ENCODE results near the gene RANBP17.

Gene RANBP17

DNA sequence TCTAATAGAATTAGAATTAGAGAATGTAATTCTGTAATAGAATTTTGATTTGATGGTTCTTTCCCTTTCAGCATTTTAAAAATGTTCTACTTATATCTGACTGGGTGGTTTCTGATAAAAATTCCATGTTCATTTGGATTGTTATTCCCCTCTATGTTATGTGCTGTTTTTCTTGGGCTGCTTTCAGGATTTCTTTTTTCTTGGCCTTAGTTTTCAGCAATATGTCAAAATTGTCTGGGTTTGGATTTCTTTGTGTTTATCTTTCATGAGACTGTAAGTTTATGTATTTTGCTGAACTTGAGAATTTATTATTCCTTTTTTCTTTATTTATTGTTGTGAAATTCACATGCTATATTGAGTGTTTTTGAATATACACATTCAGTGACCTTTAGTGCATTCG is 189.1 kb downstream of the RANBP17 start:
- DNase-seq (ENCODE audit: low read depth in 1 of 2, low spot score in 1 of 2) = no peak
- Histone ChIP-seq H3K27ac (replicated peaks) (no peak overlapping the region), H3K4me3 (replicated peaks; ENCODE audit: insufficient read depth, low read length) (no peak overlapping the region), H3K27me3 (ENCODE audit: insufficient read depth, poor library complexity, severe bottlenecking) (no peaks in the 10 kb centered on the region)
- TF ChIP-seq SPI1 (IDR thresholded peaks at IDR 0.05; ENCODE audit: borderline replicate concordance, low read depth) (no peak), CTCF (IDR thresholded peaks at IDR 0.05; ENCODE audit: insufficient read depth, low read length) (no peak), GABPA (IDR thresholded peaks at IDR 0.05; ENCODE audit: low read depth) (no peak), REST (IDR thresholded peaks at IDR 0.05; ENCODE audit: insufficient replicate concordance, low read depth) (no peak), POLR2AphosphoS5 (IDR thresholded peaks at IDR 0.05; ENCODE audit: low read depth) (no peak)

DNA sequence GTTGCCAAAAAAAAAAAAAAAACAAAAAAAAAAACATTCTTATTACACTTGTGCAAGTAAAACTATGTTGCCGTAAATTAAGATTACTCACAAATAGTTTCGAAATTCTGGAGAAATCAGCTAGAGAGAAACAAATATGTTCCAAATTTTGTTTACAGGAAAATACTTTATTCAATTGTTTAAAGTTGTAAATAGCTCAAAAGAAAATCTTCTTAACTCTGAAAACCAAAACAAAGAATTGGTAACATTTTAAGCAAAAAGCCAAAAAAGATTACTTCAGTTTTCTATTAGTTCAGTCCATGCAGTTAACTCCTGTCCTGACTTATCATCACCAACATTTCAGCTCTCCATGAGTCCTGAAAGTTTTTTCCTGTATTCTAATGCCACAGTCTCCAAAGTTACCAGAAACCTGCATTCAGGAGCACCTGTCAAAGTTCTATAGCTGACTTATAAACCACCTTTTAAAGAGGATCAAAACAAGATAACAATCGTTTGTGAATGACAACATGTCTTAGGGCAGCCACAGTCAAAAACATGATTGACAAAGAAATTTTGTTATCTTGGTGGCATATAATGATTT is 194.1 kb downstream of the RANBP17 start:
- no peak overlapping the region for H3K4me3 ChIP-seq (replicated peaks; ENCODE audit: insufficient read depth, low read length)
- H3K27ac ChIP-seq (replicated peaks) = no peak overlapping the region
- DNase-seq (ENCODE audit: low read depth in 1 of 2, low spot score in 1 of 2) = no peak
- H3K27me3 ChIP-seq (ENCODE audit: insufficient read depth, poor library complexity, severe bottlenecking) = no peaks in the 10 kb centered on the region
- TF ChIP-seq SPI1 (IDR thresholded peaks at IDR 0.05; ENCODE audit: borderline replicate concordance, low read depth) = no peak
- TF ChIP-seq CTCF (IDR thresholded peaks at IDR 0.05; ENCODE audit: insufficient read depth, low read length) = no peak
- no peak for TF ChIP-seq REST (IDR thresholded peaks at IDR 0.05; ENCODE audit: insufficient replicate concordance, low read depth)

GRCh38 chr5:171067540-171068130 is 205.8 kb downstream of the RANBP17 start:
- no peak for TF ChIP-seq GABPA (IDR thresholded peaks at IDR 0.05; ENCODE audit: low read depth)
- TF ChIP-seq SPI1 (IDR thresholded peaks at IDR 0.05; ENCODE audit: borderline replicate concordance, low read depth) = no peak
- H3K27ac ChIP-seq (replicated peaks) = no peak overlapping the region
- DNase-seq (ENCODE audit: low read depth in 1 of 2, low spot score in 1 of 2) = no peak
- no peak overlapping the region for H3K4me3 ChIP-seq (replicated peaks; ENCODE audit: insufficient read depth, low read length)
- no peaks in the 10 kb centered on the region for H3K27me3 ChIP-seq (ENCODE audit: insufficient read depth, poor library complexity, severe bottlenecking)

GRCh38 chr5:171074747-171075146 is 212.9 kb downstream of the RANBP17 start:
- DNase-seq (ENCODE audit: low read depth in 1 of 2, low spot score in 1 of 2) = no peak
- no peak overlapping the region for H3K4me3 ChIP-seq (replicated peaks; ENCODE audit: insufficient read depth, low read length)
- no peaks in the 10 kb centered on the region for H3K27me3 ChIP-seq (ENCODE audit: insufficient read depth, poor library complexity, severe bottlenecking)
- H3K27ac ChIP-seq (replicated peaks) = no peak overlapping the region
- no peak for TF ChIP-seq REST (IDR thresholded peaks at IDR 0.05; ENCODE audit: insufficient replicate concordance, low read depth)
- TF ChIP-seq GABPA (IDR thresholded peaks at IDR 0.05; ENCODE audit: low read depth) = no peak
- TF ChIP-seq POLR2AphosphoS5 (IDR thresholded peaks at IDR 0.05; ENCODE audit: low read depth) = no peak
- no peak for TF ChIP-seq SPI1 (IDR thresholded peaks at IDR 0.05; ENCODE audit: borderline replicate concordance, low read depth)
- no peak for TF ChIP-seq CTCF (IDR thresholded peaks at IDR 0.05; ENCODE audit: insufficient read depth, low read length)

All from HL-60 (cell line).